Erythroblast (primary cell): ENCODE results near the gene GH1.

Experiments used
- GATA1 ChIP-seq: IDR thresholded peaks from 2 replicates; pipeline ENCODE4 v1.6.1; 2011; ENCODE audit warnings: low read depth, mild to moderate bottlenecking, control low read depth, low read length, moderate library complexity
- POLR2A ChIP-seq: IDR thresholded peaks from 2 replicates; pipeline ENCODE4 v1.6.1; 2011; ENCODE audit warnings: mild to moderate bottlenecking, low read length

DNA sequence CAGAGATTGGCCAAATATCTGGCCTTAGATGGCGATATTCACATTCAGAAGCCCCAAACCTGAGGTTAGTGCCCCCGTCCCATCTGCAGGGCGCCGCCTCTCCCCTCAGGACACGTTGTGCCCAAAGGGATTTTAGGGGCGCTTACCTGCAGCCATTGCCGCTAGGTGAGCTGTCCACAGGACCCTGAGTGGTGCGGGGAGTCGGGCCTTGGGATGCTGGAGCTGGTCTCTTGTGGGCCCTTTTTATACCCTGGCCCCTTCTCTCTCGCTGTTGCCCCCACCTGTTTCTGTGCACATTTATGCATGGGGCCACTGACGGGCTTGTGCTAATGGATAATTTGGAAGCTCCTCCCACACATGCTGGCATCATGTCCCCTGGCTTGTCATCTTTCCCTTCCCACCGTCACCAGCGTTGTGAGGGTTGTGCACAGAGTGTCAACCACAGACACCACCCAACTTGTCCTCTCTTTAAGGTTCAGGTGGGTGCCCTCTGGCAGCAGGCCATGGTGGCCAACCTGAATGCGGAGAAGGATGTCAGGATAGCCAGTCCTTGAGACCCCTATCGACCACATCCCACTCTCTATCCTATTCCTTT is 7.5 kb downstream of the GH1 start, which contains the start of gene CSHL1:
- no peak for TF ChIP-seq POLR2A
- no peak for TF ChIP-seq GATA1
